GM19397 (cell line): ENCODE data around the gene EMP3.
"Not testable (repeated sequence)": the region's sequence is repeated elsewhere in the genome, so short reads cannot be mapped to it uniquely, and the experiment has no call there.

Experiments
- ATAC-seq: cut with Tn5 transposase; IDR thresholded peaks from one replicate; pipeline ENCODE4 v1.9.1; 2021; ENCODE audit warnings: mild to moderate bottlenecking, moderate library complexity; ENCODE audit not compliant: unreplicated experiment

Gene EMP3, protein sequence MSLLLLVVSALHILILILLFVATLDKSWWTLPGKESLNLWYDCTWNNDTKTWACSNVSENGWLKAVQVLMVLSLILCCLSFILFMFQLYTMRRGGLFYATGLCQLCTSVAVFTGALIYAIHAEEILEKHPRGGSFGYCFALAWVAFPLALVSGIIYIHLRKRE

DNA sequence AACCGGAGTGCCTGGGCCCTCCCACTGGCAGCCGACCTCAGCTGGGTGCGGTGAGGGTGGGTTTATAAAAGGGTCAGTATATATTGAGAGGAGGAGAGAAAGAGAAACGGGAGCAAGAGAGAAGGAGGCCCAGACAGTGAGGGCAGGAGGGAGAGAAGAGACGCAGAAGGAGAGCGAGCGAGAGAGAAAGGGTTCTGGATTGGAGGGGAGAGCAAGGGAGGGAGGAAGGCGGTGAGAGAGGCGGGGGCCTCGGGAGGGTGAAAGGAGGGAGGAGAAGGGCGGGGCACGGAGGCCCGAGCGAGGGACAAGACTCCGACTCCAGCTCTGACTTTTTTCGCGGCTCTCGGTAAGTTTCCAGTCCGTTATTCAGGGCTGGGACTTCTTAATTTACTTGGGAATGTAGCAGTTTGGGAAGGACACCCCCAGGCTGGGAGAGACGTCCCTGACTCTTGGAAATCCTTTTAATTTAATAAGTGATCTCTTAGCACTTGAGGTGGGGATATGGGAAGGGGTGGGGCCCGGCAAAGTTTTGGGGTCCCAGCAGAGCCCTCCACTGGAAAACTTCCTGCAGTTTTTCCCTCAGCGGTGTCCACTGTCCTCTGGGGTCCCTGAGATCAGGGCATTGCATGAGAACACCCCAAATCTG, at the start of gene EMP3:
Gene EMP3 (plus strand): TSS at position 288 of the 646 bp plus-strand sequence. CDS start 1,293 bp downstream, outside the sequence.
- no peak for ATAC-seq

DNA sequence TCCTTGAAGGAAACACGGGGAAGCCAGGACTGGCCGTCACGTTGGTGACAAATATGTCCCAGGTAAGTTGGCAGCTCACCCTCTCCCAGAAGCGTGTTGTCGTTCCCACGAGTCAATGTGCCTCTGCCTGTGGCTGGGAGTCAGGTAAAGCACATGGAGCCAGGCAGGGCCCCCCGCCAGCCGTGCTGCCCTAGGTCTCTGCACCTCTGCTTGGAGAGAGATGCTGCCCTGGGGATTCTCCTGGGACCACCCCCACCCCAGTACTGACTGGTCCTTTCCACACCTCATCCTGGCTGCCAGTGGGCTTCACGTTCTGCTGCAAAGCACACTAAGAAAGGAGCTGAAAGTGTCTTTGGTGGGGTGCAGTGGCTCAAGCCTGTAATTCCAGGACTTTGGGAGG, 45.6 kb upstream of the EMP3 start:
- no peak for ATAC-seq

DNA sequence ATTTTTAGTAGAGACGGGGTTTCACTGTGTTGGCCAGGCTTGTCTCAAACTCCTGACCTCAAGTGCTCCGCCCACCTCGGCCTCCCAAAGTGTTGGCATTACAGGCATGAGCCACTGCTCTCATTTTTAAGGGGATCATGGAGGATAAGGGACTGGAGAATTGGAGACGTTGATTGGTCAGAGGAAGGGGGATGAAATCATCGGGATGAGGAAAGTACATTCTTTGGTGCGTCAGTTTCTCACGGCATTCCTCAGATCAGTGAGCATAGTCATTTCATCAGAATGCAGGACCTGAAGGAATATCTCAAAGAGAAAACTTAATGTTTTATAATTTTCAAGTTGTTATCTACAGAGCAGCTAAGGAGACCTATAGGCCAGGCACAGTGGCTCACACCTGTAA, 41.4 kb upstream of the EMP3 start:
- ATAC-seq = no peak

DNA sequence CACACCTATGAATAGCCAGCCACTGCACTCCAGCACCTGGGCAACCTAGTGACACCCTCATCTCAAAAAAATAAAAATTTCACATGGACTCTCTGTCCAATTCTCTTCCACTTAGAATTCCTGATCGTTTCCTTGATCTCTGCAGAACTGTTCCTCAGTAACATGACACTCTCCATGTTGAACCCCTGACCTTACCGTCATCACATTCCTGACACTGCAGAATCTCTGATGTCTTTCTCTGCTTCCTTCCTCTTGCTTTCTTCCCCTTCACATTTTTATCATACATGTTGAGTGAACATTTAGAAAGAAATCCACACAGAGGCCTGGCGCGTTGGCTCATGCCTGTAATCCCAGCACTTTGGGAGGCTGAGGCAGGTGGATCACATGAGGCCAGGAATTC, 40.5 kb upstream of the EMP3 start:
- no peak for ATAC-seq

DNA sequence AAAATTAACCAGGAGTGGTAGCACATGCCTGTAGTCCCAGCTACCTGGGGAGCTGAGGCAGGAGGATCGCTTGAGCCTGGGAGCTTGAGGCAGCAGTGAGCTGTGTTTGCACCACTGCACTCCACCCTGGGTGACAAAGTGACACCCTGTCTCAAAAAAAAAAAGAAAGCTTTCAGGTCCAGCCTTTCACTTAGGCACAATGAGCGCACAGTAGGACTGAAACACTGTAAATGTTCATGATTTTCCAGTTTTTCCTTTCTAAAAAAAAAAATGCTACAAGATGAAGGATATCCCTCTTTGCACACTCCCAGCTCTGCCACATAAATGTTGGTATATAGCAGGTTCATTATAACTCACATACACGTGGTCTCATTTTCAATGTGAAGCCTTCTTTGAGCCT, 37.6 kb upstream of the EMP3 start:
- ATAC-seq = no peak

DNA sequence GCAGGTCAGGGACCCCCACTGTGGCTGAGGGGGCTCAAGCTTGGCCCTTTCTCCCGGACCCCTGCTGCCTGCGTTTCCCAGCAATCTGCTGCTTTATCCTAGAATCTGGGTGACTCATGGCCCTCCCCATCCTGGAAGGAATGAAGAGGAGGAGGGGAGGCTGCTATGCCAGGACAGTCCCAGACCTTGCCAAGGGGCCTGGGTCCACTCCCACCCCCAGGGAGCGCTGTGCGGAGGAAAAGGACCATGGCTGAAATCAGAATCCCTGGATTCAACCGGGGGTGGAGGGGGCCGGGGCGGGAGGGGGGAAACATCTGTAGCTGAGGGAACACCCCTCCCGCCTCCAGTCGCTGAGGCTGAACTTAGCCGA, 35.0 kb upstream of the EMP3 start:
- no peak for ATAC-seq

DNA sequence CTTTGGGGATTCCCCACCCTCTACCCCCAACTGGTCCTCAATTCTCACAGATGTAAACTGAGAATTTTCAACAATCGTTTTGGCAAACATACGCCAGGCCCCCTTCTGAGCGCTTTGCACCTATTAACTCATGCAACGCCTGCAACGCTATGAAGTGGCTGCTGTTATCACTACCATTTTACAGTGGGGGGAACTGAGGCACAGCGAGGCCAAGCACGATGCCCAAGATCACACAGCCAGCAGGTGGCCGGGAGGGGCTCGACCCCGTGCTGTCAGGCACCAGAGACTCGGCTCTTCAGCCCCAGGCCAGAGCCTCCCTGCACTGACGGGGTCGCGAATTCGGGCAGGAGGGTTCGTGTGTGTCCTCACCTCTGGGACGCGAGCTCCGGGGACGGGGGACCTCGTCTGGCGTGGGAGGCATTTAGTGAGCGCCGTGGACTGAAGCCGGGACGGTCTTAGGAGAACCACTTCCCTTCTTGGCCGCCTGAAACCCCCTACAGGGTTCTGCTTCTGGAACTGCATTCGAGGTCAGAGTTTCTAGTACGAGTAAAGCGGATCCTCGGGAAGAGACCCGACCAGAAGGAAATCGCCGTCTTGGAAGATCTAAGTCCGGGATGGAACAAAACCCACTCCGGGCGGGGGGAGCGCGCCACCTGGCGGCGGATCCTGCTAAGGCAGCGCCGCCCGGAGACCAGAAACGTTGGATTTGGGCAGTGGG, 34.4 kb upstream of the EMP3 start:
- no peak for ATAC-seq

DNA sequence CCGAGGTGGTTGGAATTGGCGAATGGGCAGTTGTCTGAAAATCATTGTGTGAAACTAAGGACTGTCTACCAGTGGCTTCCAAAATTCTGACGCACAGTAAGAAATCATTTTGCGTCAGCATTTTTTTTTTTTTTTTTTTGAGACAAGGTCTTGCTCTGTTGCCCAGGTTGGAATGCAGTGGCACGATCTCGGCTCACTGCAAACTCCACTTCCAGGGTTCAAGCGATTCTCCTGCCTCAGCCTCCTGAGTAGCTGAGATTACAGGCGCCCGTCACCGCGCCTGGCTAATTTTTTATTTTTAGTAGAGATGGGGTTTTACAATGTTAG, 33.9 kb upstream of the EMP3 start:
- not testable (repeated sequence) for ATAC-seq

DNA sequence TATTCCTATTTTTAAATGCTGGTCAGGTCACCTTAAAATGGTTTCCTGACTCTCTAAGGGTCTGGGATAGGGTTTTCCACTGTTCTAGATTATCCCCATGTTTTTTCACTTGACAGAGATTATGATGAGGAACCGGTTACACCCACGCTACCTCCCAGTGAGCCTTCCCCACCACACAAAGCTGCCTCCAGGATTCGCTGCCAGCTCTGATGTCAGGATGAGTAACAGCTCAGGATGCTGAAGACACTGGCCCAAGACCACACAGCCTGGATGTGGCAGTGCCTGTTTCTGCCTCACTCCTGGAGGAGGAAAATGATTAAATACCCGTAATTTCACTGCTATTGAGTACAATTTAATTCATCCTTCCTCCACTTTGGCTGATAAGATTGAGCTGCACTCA, 32.6 kb upstream of the EMP3 start:
- ATAC-seq = no peak

DNA sequence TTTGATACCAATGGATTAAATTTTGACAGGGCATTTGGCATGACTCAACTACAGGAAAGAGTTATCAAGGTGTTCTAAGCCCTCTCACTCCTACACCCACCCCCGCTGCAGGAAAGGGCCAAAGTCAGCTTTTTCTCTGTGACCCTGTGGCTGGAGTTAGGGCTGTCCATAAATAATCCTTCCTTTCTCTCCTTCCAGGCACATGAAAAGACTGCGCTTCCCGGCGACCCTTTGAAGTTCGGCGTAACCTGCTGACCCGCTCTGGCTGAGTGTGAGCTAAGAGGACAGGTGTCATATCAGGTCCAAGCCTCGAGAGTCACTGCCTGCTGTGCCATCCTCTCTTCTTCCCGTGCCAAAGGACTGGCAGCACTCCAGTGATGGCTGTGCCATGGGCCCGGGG, 29.9 kb upstream of the EMP3 start:
- no peak for ATAC-seq

DNA sequence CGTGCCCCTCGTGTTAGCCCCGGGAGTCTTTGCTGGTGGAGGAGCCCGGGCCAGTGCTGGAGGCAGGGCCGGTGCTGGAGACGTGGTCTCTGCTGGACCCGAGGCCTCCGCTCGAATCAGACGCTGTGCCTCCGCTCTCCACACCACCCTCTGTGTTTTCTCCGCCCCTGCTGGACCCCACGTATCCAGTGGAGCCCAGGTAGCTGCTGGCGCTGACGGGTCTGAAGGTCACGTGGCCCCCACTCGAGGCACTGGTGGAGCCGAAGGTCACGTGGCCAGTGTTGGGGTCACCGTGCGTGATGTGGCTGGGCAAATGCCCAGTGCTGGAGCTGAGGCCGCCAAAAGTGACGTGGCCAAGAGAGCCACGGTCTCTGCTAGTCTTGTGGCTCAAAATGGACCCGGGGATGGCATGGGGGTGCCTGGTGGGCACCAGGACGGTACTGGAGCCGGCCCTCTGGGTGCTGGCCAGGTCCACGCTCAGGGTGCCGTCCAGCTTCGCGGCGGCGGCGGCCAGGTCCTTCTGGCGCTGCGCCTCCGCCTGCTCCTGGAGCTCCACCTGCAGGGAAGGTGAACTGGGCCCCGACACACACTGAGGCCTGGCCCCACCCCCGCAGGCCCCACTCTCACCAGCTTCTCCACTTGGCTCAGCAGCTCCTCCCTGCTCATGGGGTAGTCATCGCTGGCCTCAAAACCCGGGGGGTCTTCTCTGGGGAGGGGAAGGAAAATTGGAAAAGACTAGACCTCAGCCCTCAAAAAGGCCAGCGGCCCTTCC, 28.2 kb upstream of the EMP3 start:
- ATAC-seq = no peak

DNA sequence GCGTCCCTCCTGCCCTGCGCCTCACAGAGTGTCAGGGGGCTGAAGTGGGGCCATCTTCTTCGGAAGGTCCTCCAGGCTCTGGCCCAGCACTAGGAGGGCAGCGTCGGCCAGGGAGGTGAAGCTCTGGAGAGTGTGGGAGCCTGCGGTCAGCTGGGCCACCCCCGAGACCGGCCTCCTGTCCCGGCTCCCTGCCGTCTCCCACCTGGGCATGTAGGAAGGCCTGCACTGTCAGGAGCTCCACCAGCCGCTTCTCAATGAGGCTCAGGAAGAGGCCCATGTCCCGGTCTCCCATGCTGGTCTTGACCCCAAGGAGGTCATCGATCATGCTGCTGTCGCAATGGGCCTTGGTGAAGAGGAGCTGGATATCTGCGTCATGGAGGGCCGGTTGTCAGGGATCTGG, 27.4 kb upstream of the EMP3 start:
- ATAC-seq = no peak

DNA sequence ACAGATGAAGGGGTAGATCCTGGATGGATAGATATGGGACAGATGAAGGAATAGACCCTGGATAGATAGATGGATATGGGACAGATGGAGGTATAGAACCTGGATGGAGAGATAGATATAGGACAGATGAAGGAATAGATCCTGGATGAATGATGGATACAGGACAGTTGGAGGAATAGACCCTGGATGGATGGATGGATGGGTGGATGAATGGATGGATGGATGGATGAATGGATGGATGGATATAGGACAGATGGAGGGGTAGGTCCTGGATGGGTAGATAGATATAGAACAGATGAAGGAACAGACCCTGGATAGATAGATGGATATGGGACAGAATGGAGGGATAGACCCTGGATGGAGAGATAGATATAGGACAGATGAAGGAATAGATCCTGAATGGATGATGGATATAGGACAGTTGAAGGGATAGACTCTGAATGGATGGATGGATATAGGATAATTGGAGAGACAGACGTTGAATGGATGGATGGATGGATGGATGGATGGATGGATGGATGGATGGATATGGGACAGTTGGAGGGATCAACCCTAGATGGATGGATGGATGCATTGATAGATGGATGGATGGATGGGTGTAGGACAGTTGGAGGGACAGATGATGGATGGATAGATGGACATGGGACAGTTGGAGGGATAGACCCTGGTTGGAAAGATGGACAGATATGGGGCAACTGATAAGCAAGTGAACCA, 23.3 kb upstream of the EMP3 start:
- ATAC-seq = no peak

DNA sequence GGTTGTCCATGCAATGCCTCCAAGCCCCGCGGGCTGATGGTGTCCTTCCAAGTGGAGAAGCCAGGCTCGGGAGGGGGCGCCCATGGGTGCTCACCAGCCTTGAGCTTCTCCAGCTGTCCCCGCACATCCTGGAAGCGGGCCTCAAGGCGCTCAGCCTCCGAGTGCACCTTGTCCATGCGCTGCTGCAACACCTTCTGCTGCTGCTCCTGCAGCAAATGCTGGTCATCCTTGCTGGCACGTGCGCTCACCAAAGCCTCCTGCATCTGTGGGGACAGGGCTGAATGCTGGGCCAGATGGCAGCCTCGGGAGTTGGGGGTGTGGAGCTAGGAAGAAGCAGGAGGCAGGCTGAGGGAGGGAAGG, 22.8 kb upstream of the EMP3 start:
- no peak for ATAC-seq

DNA sequence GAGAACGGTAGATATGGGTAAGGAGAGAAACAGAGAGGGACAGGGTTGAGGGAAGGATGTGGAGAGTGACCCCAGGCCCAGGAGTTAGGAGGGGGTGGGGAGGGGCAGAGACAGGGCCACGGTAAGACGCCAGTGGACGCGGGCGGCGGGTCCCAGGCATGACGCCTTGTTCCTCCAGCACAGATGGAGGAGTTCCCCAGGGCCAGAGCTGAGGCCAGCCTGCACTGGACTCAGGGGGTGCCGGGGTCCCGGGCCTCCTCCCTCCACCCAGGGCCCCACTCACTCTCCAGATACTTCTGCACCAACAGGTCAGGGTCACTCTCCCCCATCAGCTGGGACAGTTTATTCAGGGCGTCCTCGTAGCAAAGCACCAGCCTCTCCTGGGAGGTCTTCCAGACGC, 22.0 kb upstream of the EMP3 start:
- ATAC-seq = no peak

DNA sequence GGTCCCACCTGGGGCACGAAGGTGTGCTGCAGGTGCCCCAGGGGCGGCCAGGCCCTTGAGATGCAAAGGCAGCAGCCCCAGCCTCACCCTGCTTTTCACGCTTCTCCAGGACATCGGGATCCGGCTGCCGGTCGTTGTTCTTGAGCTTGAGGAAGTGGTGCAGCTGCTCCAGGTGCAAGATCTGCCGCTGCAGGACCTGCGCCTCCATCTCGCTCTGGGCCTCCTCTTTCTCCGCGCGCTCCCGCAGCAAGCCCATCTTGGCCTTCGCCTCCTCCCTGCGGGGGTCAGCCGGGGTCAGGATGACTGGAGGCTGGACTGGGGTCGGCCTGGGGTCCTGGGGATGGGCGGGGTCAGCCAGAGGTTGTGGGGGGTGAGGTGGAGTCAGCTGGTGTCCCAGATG, 21.5 kb upstream of the EMP3 start:
- ATAC-seq = no peak

DNA sequence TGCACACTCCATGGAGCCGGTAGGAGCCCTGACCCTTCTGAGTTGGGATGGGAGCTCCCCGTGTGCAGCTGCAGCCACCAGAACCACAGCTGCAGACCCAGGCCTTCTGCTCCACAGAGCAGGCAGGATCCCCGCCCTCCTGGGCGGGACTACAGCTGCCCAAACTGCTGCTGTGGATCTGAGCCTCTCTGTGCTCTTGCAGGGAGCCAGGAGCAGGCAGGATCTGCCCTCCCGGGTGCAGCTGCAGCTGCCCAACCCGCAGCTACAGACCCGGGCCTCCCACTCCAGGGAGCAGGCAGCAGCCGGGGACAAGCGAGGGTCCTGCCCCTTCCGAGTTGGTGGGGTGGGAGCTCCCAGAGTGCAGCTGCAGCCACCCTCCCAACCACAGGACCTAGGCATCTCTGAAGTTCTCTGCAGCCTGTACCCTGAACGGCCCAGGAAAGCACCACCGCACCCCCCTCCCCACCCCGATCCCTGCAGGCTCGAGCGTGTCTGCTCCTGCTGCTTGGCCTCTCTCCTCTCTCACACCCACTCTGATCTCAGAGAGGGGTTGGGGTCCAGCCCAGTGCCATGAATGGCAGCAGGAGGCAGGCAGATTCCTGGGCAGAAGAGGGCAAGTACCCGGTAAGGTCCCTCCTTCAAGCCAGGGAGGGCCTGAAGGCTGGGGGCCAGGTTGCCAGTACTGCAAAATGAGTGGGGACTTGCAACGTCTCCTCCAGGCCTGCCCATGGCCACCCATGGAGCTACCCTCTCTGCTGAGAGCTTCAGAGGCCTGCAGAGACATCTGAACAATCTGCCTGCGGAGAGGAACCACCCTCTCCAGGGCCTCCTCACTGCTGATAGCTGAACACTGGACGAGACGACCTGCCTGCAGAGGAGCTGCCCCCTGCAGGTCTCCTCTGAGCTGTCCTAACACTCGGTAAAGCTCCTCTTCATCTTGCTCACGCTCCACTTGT, 16.4 kb upstream of the EMP3 start:
- ATAC-seq = no peak

DNA sequence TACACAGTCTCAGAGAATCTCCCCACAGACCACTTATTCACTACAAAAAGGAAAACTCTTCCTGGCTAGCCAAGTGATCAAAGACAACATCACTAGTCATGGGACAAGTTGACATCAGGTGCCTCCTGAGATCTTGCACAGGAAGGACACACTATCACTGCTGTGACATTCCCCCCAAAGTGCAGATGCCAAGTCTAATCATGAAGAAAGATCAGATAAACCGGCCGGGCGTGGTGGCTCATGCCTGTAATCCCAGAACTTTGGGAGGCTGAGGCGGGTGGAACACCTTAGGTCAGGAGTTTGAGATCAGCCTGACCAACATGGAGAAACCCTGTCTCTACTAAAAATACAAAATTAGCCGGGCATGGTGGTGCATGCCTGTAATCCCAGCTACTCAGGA, 15.6 kb upstream of the EMP3 start:
- not testable (repeated sequence) for ATAC-seq

DNA sequence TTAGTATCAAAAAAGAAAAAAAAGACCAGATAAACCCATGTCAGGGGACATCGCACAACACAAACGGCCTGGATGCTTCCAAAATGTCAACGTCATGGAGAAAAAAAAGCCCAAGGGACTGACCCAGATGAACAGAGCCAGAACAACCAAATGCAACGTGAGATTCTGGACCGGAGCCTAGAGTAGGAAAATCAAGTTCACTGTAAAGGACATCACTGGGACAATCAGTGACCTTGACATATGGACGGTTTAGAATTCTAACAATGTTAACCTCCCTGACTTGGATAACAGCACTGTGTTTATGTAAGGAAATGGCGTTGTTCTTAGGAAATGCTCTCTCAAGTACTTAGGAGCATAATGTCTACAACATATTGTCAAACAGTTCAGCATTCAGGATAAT, 15.1 kb upstream of the EMP3 start:
- ATAC-seq = no peak

DNA sequence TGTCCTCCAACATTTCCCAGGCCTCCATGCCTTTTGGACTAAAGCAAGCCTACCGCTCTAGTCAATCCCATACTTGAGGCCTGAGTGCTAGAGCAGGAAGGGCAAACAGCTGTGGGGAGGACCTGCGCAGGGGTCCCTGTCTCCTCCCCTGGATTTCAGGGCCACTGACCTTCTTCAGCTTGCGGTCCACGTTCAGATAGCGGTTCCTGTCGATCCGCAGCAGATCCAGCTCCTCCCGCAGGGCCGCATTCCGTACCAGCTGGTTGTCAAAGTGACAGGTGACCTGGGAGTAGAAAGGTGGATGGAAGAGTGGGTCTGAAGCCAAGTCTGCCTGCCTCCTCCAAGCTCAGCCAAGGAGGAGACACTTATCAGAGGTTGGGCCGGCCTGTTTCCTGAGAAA, 14.0 kb upstream of the EMP3 start:
- ATAC-seq = no peak
